HL-60 (cell line): ENCODE data around the gene ARL4D.

ENCODE experiments used
- CTCF ChIP-seq: IDR thresholded peaks from one replicate; pipeline ENCODE4 v1.5.1; 2011; ENCODE audit warnings: low read length, control low read depth, inconsistent platforms; ENCODE audit not compliant: insufficient read depth
- GABPA ChIP-seq: IDR thresholded peaks from 2 replicates; pipeline ENCODE4 v1.6.1; 2012; ENCODE audit warnings: low read depth
- REST ChIP-seq: IDR thresholded peaks from 2 replicates; pipeline ENCODE4 v1.6.1; 2012; ENCODE audit warnings: low read depth; ENCODE audit not compliant: insufficient replicate concordance

- TF ChIP-seq CTCF, result no peak
- TF ChIP-seq GABPA, result no peak
- TF ChIP-seq REST, result no peak
These were observed 35.4 kb upstream of the ARL4D start for GRCh38 chr17:43363181-43363925.
